GM19438 (cell line): ENCODE data around the gene LGALS8.

Experiments used
- ATAC-seq: cut with Tn5 transposase; IDR thresholded peaks from one replicate; pipeline ENCODE4 v1.9.1; 2021; ENCODE audit warnings: low read depth; ENCODE audit not compliant: unreplicated experiment

LGALS8 gene

GRCh38 chr1:236508593-236509027 is 15.2 kb upstream of the LGALS8 start:
- ATAC-seq: no peak

GRCh38 chr1:236509203-236509602 is 14.6 kb upstream of the LGALS8 start:
- no peak for ATAC-seq

- ATAC-seq: no peak
Observed at GRCh38 chr1:236509647-236510401, 14.0 kb upstream of the LGALS8 start.

GRCh38 chr1:236511735-236512418 is 11.9 kb upstream of the LGALS8 start:
- ATAC-seq: no peak

- ATAC-seq: no peak
Observed at GRCh38 chr1:236514703-236515442, 8.9 kb upstream of the LGALS8 start.

- ATAC-seq: no peak
Observed at GRCh38 chr1:236515443-236515958, 8.3 kb upstream of the LGALS8 start.

- no peak for ATAC-seq
Observed at GRCh38 chr1:236516929-236517704, 6.7 kb upstream of the LGALS8 start.

GRCh38 chr1:236518322-236518721 is 5.5 kb upstream of the LGALS8 start:
- ATAC-seq: no peak

- no peak for ATAC-seq
Observed at GRCh38 chr1:236520445-236521005, 3.3 kb upstream of the LGALS8 start.

GRCh38 chr1:236522937-236523703 is 662 bp upstream of the LGALS8 start:
- no peak for ATAC-seq

GRCh38 chr1:236524142-236524894 is 536 bp downstream of the LGALS8 start:
- peak; percentile 93 for ATAC-seq

- ATAC-seq: no peak
Observed at GRCh38 chr1:236524895-236525184, 1.1 kb downstream of the LGALS8 start.

GRCh38 chr1:236526079-236526478 is 2.3 kb downstream of the LGALS8 start:
- ATAC-seq: no peak

GRCh38 chr1:236530286-236530685 is 6.5 kb downstream of the LGALS8 start:
- ATAC-seq: no peak

GRCh38 chr1:236530959-236531358 is 7.2 kb downstream of the LGALS8 start:
- ATAC-seq: no peak

- ATAC-seq: no peak
Observed at GRCh38 chr1:236532850-236533249, 9.1 kb downstream of the LGALS8 start.

GRCh38 chr1:236534151-236534651 is 10.4 kb downstream of the LGALS8 start:
- no peak for ATAC-seq

- no peak for ATAC-seq
Observed at GRCh38 chr1:236535190-236535589, 11.4 kb downstream of the LGALS8 start.
